B cell (primary cell): ENCODE results near the gene STARD4. TPM values are rescaled to one million over a fixed set of nuclear protein-coding genes. Genes with fewer than 3 reads are reported as not detected.

Source experiments
- ATAC-seq: fragments of 200-7000 bp; cut with Tn5 transposase; one replicate; pipeline ENCODE4 v1.10.0; 2021; ENCODE audit warnings: low read depth, mild to moderate bottlenecking, moderate number of reproducible peaks, moderate library complexity
- CTCF ChIA-PET: fragments of 350-600 bp; sonication (Branson Sonifier 250); formaldehyde crosslinking; loops from one replicate; lab custom pipeline; 2021; ENCODE audit warnings: antibody characterized with exemption, inconsistent platforms; lab: Charles Lee
- POLR2A ChIA-PET: fragments of 350-600 bp; sonication (Branson Sonifier 250); formaldehyde crosslinking; loops from one replicate; lab custom pipeline; 2021; ENCODE audit warnings: antibody characterized with exemption; lab: Charles Lee
- DNase-seq: peaks from one replicate; pipeline ENCODE4 v3.0.0; 2013
- H2AFZ ChIP-seq: 2 replicates; pipeline ENCODE4 v1.6.1; 2012; ENCODE audit warnings: mild to moderate bottlenecking, low read depth, low read length; ENCODE audit not compliant: insufficient read depth, poor library complexity, severe bottlenecking
- H3K27ac ChIP-seq, 2 donors: 1 replicate in 1 of 2; 2 replicates in 1 of 2; pipeline ENCODE4 v1.5.1; 2012 to 2013; ENCODE audit warnings: low read length in 2 of 2, mild to moderate bottlenecking in 2 of 2, moderate library complexity in 1 of 2
- H3K27me3 ChIP-seq, 4 experiments: fragments of 200-600 bp in 1 of 4; sonication (generic) in 1 of 4; replicated peaks in 1 of 4; 1 replicate in 2 of 4; 2 replicates in 2 of 4; pipeline versions ENCODE4 v1.6.1 to v1.7.0; 2013 to 2016; ENCODE audit warnings: low read length in 3 of 4, mild to moderate bottlenecking in 2 of 4, mixed read lengths in 1 of 4, moderate library complexity in 1 of 4; ENCODE audit not compliant: insufficient read depth in 4 of 4, control insufficient read depth in 3 of 4; ENCODE audit errors: control extremely low read depth in 1 of 4
- H3K36me3 ChIP-seq, 2 experiments: replicated peaks in 1 of 2; 1 replicate in 1 of 2; 2 replicates in 1 of 2; pipeline versions ENCODE4 v1.6.1 to v1.7.1; 2013; ENCODE audit warnings: low read length in 1 of 2; ENCODE audit not compliant: insufficient read depth in 2 of 2, control insufficient read depth in 1 of 2; ENCODE audit errors: control extremely low read depth in 1 of 2, extremely low read depth in 1 of 2
- H3K4me1 ChIP-seq, 2 donors: fragments of 200-600 bp in 1 of 2; sonication (generic) in 1 of 2; 1 replicate in 1 of 2; 2 replicates in 1 of 2; pipeline versions ENCODE4 v1.5.1 to v1.6.1; 2013 to 2017; ENCODE audit warnings: low read length in 2 of 2; ENCODE audit not compliant: control insufficient read depth in 2 of 2, insufficient read depth in 2 of 2
- H3K4me2 ChIP-seq: replicated peaks from 2 replicates; pipeline ENCODE3; 2012; ENCODE audit warnings: mild to moderate bottlenecking, low read depth, low read length; ENCODE audit not compliant: poor library complexity, severe bottlenecking
- H3K4me3 ChIP-seq, 5 experiments: fragments of 200-600 bp in 1 of 5; sonication (generic) in 1 of 5; 1 replicate in 3 of 5; 2 replicates in 2 of 5; pipeline versions ENCODE4 v1.5.1 to v1.7.0; 2011 to 2016; ENCODE audit warnings: low read length in 4 of 5, mild to moderate bottlenecking in 4 of 5, low read depth in 2 of 5, control low read depth in 1 of 5, moderate library complexity in 1 of 5; ENCODE audit not compliant: insufficient read depth in 1 of 5; ENCODE audit errors: control extremely low read depth in 1 of 5, extremely low read depth in 1 of 5
- H3K79me2 ChIP-seq: fragments of 200-600 bp; sonication (generic); one replicate; pipeline ENCODE4 v1.6.0; 2016; ENCODE audit warnings: low read length; ENCODE audit not compliant: control insufficient read depth, insufficient read depth
- H3K9ac ChIP-seq: fragments of 200-600 bp; sonication (generic); 2 replicates; pipeline ENCODE4 v1.6.1; 2017; ENCODE audit warnings: mild to moderate bottlenecking, low read length, moderate library complexity
- H3K9me3 ChIP-seq, 3 donors: one replicate each; pipeline versions ENCODE4 v1.6.1 to v1.7.1; 2013; ENCODE audit warnings: low read length in 2 of 3; ENCODE audit not compliant: control insufficient read depth in 2 of 3, insufficient read depth in 1 of 3; ENCODE audit errors: control extremely low read depth in 1 of 3
- H4K20me1 ChIP-seq: 2 replicates; pipeline ENCODE4 v1.6.0; 2012; ENCODE audit warnings: mild to moderate bottlenecking, low read length; ENCODE audit not compliant: insufficient read depth, control insufficient read depth, poor library complexity, severe bottlenecking
- H3K27ac Mint-ChIP-seq: one replicate; pipeline ENCODE4 v1.8.0; 2021; ENCODE audit warnings: mixed read lengths
- H3K27me3 Mint-ChIP-seq: one replicate; pipeline ENCODE4 v1.8.0; 2021; ENCODE audit warnings: mixed read lengths
- H3K4me1 Mint-ChIP-seq: one replicate; pipeline ENCODE4 v1.8.0; 2021; ENCODE audit warnings: mixed read lengths
- H3K4me3 Mint-ChIP-seq: one replicate; pipeline ENCODE4 v1.8.0; 2021; ENCODE audit warnings: mixed read lengths
- H3K9me3 Mint-ChIP-seq: one replicate; pipeline ENCODE4 v1.8.0; 2022; ENCODE audit warnings: mixed read lengths; ENCODE audit not compliant: insufficient read depth
- EZH2 ChIP-seq: IDR thresholded peaks from 2 replicates; pipeline ENCODE4 v1.6.1; 2012; ENCODE audit warnings: borderline replicate concordance, low read depth, mild to moderate bottlenecking, moderate library complexity, low read length; ENCODE audit not compliant: insufficient read depth, poor library complexity, severe bottlenecking
- WGBS: methylation state at CpG from one replicate; pipeline ENCODE4 v1.1.5; 2013; ENCODE audit warnings: missing lambda C conversion rate; ENCODE audit not compliant: insufficient coverage; 5-methylcytosine and 5-hydroxymethylcytosine counted together
- intact Hi-C: fragments of 100-400 bp; cut with micrococcal nuclease; formaldehyde crosslinking; loops from one replicate; pipeline ENCODE4 v1.10.0; 2022
- polyA plus RNA-seq: library from polyadenylated mRNA; depleted of rRNA; stranded (reverse); fragments of >200 nt; gene quantifications from 2 replicates; pipeline ENCODE4 v1.2.3, GENCODE V29; 2012
- total RNA-seq, 2 donors: library from RNA; stranded (reverse); fragments of 120-200 nt in 1 of 2; gene quantifications; 1 replicate in 1 of 2; 2 replicates in 1 of 2; pipeline versions ENCODE4 v1.2.3 to v1.2.4, GENCODE V29; 2013 to 2022
- TF ChIP-seq, protein P1 (sequence below): fragments of 200-600 bp; IDR thresholded peaks from one replicate; pipeline ENCODE4 v1.8.0; 2022; ENCODE audit warnings: antibody characterized with exemption, mild to moderate bottlenecking

Gene STARD4
- total and polyA plus RNA-seq, 2 donors (not counting 1 experiment from before 2014, with no cell fraction given) = 7.6 to 31.1 TPM

GRCh38 chr5:111520908-111521307 is 8.6 kb upstream of the STARD4 start:
- H3K4me1 Mint-ChIP-seq = no peaks in the 10 kb centered on the region
- POLR2A ChIA-PET = no interaction called here

DNA sequence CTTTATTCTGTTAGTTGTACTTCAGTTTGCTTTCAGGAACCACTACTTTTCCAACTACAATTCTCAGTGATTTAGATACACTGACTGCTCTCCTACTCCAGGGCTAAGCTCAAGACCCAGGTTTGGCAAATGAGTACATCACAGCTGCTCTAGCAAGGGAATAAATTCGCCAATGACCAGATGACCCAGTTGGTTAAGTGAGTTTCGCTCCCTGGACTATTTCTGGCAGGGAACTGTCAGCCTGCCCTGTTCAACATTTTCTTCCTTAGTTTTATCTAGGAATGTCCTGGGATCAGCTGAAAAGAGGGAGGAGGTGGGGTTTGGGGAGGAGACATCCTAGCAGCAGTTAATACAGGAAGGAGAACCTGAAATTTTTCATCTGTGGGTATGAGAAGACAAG is 6.4 kb upstream of the STARD4 start:
- POLR2A ChIA-PET = no interaction called here
- CTCF ChIA-PET = interaction anchor here (1.6 kb wide), 1 partner anchor 12 kb away, joined by 5 read pairs; no protein-coding TSS in a partner anchor
- TF ChIP-seq, protein P1, sequence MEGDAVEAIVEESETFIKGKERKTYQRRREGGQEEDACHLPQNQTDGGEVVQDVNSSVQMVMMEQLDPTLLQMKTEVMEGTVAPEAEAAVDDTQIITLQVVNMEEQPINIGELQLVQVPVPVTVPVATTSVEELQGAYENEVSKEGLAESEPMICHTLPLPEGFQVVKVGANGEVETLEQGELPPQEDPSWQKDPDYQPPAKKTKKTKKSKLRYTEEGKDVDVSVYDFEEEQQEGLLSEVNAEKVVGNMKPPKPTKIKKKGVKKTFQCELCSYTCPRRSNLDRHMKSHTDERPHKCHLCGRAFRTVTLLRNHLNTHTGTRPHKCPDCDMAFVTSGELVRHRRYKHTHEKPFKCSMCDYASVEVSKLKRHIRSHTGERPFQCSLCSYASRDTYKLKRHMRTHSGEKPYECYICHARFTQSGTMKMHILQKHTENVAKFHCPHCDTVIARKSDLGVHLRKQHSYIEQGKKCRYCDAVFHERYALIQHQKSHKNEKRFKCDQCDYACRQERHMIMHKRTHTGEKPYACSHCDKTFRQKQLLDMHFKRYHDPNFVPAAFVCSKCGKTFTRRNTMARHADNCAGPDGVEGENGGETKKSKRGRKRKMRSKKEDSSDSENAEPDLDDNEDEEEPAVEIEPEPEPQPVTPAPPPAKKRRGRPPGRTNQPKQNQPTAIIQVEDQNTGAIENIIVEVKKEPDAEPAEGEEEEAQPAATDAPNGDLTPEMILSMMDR = no peak
- no peak for TF ChIP-seq EZH2
- Histone ChIP-seq H3K27me3 (peaks cover 0 to 2% (median 0%) of the 10 kb centered on the region in 4 experiments), H3K79me2 (no peaks in the 10 kb centered on the region), H3K9ac (no peak overlapping the region), H3K4me1 (no peaks in the 10 kb centered on the region), H2AFZ (no peak overlapping the region), H3K9me3 (no peaks in the 10 kb centered on the region), H3K27ac (no peak overlapping the region), H3K4me3 (no peak overlapping the region), H4K20me1 (no peaks in the 10 kb centered on the region), H3K36me3 (no peaks in the 10 kb centered on the region), H3K4me2 (no peak overlapping the region)
- H3K9me3 Mint-ChIP-seq = no peaks in the 10 kb centered on the region
- H3K27ac Mint-ChIP-seq = no peak overlapping the region
- H3K4me1 Mint-ChIP-seq = no peaks in the 10 kb centered on the region
- ATAC-seq (no peak), DNase-seq (no peak)
- peaks cover 4% of the 10 kb centered on the region for H3K27me3 Mint-ChIP-seq
- intact Hi-C loops = loop anchor here (10.0 kb wide), 1 partner anchor 1824 kb away; no protein-coding TSS in a partner anchor
- no peak overlapping the region for H3K4me3 Mint-ChIP-seq
- WGBS = 93% methylated on average over 2 of the region's 2 CpGs

More at GRCh38 chr5:111520908-111521307, 8.6 kb upstream of the STARD4 start:
- H2AFZ ChIP-seq = no peak overlapping the region
- ATAC-seq = no peak
- H3K4me2 ChIP-seq = no peak overlapping the region
- DNase-seq = no peak
- H3K27ac ChIP-seq = no peak overlapping the region
- H4K20me1 ChIP-seq = no peaks in the 10 kb centered on the region
- no peaks in the 10 kb centered on the region for H3K79me2 ChIP-seq
- H3K9me3 ChIP-seq = no peaks in the 10 kb centered on the region
- peaks cover 0 to 2% (median 0%) of the 10 kb centered on the region in 4 experiments for H3K27me3 ChIP-seq
- no peak overlapping the region for H3K4me3 ChIP-seq
- no peak overlapping the region for H3K27ac Mint-ChIP-seq
- no CpG with 5 or more reads among the region's 3 CpGs for WGBS
- no peak overlapping the region for H3K4me3 Mint-ChIP-seq
- no peaks in the 10 kb centered on the region for H3K4me1 ChIP-seq
- TF ChIP-seq EZH2 = no peak
- TF ChIP-seq, protein P1 = no peak
- H3K27me3 Mint-ChIP-seq = peaks cover 11% of the 10 kb centered on the region
- CTCF ChIA-PET = interaction anchor here (1.4 to 3.1 kb wide), 2 partner anchors 10 kb away, joined by 3 to 15 read pairs; no protein-coding TSS in a partner anchor
- H3K9ac ChIP-seq = no peak overlapping the region
- intact Hi-C loops = no loop called here
- no peaks in the 10 kb centered on the region for H3K9me3 Mint-ChIP-seq
- H3K36me3 ChIP-seq = no peaks in the 10 kb centered on the region
